Mesenchymal stem cell (in vitro differentiated cells and primary cell): Measurements from ENCODE around the gene TEF.
"Not testable (repeated sequence)": the region's sequence is repeated elsewhere in the genome, so short reads cannot be mapped to it uniquely, and the experiment has no call there.

Experiments used
- DNase-seq: peaks from one replicate; pipeline ENCODE4 v3.0.0-alpha.2; 2013
- H2AFZ ChIP-seq: one replicate; pipeline ENCODE4 v1.6.1; 2013; ENCODE audit warnings: low read depth, mild to moderate bottlenecking, control low read depth, inconsistent platforms, low read length, moderate library complexity
- H2AK5ac ChIP-seq: 2 replicates; pipeline ENCODE4 v1.6.1; 2013; ENCODE audit warnings: low read length, moderate library complexity, mild to moderate bottlenecking, inconsistent platforms; ENCODE audit not compliant: severe bottlenecking
- H2BK120ac ChIP-seq: one replicate; pipeline ENCODE4 v1.6.1; 2013; ENCODE audit warnings: low read depth, mild to moderate bottlenecking, inconsistent platforms, low read length, moderate library complexity
- H2BK12ac ChIP-seq, 2 experiments: one replicate each; pipeline ENCODE4 v1.6.1; 2013; ENCODE audit warnings: inconsistent platforms in 2 of 2, low read length in 2 of 2, mild to moderate bottlenecking in 2 of 2, moderate library complexity in 2 of 2, control low read depth in 1 of 2
- H2BK15ac ChIP-seq: one replicate; pipeline ENCODE4 v1.6.1; 2013; ENCODE audit warnings: mild to moderate bottlenecking, low read depth, inconsistent platforms; ENCODE audit not compliant: poor library complexity, severe bottlenecking
- H2BK5ac ChIP-seq: 2 replicates; pipeline ENCODE4 v1.6.1; 2013; ENCODE audit warnings: low read depth, mild to moderate bottlenecking, low read length, control low read depth, inconsistent platforms; ENCODE audit not compliant: poor library complexity, severe bottlenecking
- H3K14ac ChIP-seq, 2 experiments: one replicate each; pipeline ENCODE4 v1.6.1; 2013; ENCODE audit warnings: inconsistent platforms in 2 of 2, low read length in 2 of 2, control low read depth in 1 of 2, mild to moderate bottlenecking in 1 of 2, moderate library complexity in 1 of 2
- H3K18ac ChIP-seq, 2 experiments: one replicate each; pipeline ENCODE4 v1.6.1; 2013; ENCODE audit warnings: inconsistent platforms in 2 of 2, low read length in 2 of 2, control low read depth in 1 of 2, low read depth in 1 of 2, mild to moderate bottlenecking in 1 of 2
- H3K23ac ChIP-seq, 2 experiments: one replicate each; pipeline ENCODE4 v1.6.1; 2013; ENCODE audit warnings: inconsistent platforms in 2 of 2, low read length in 2 of 2, mild to moderate bottlenecking in 2 of 2, moderate library complexity in 2 of 2, control low read depth in 1 of 2
- H3K27ac ChIP-seq: 2 replicates; pipeline ENCODE4 v1.5.1; 2013; ENCODE audit warnings: mild to moderate bottlenecking, moderate library complexity, low read length, control low read depth, inconsistent platforms; ENCODE audit not compliant: poor library complexity, severe bottlenecking
- H3K27me3 ChIP-seq, 2 experiments: 2 replicates each; pipeline versions ENCODE4 v1.6.1 to v1.7.0; 2013; ENCODE audit warnings: low read length in 2 of 2, mild to moderate bottlenecking in 2 of 2, moderate library complexity in 2 of 2, control low read depth in 1 of 2, inconsistent platforms in 1 of 2; ENCODE audit not compliant: control insufficient read depth in 1 of 2, insufficient read depth in 1 of 2
- H3K36me3 ChIP-seq, 2 experiments: 2 replicates each; pipeline versions ENCODE4 v1.6.1 to v1.7.0; 2013; ENCODE audit warnings: low read length in 2 of 2, control low read depth in 1 of 2, inconsistent platforms in 1 of 2, low read depth in 1 of 2, mild to moderate bottlenecking in 1 of 2; ENCODE audit not compliant: insufficient read depth in 2 of 2, control insufficient read depth in 1 of 2
- H3K4ac ChIP-seq, 2 experiments: one replicate each; pipeline ENCODE4 v1.6.1; 2013; ENCODE audit warnings: inconsistent platforms in 2 of 2, low read length in 2 of 2, mild to moderate bottlenecking in 2 of 2, moderate library complexity in 2 of 2, control low read depth in 1 of 2, low read depth in 1 of 2
- H3K4me1 ChIP-seq: 2 replicates; pipeline ENCODE4 v1.6.1; 2013; ENCODE audit warnings: low read depth, low read length, control low read depth; ENCODE audit not compliant: control insufficient read depth, insufficient read depth
- H3K4me2 ChIP-seq: 2 replicates; pipeline ENCODE4 v1.6.1; 2013; ENCODE audit warnings: low read length, mild to moderate bottlenecking, inconsistent platforms; ENCODE audit not compliant: poor library complexity, severe bottlenecking
- H3K4me3 ChIP-seq, 2 experiments: 2 replicates each; pipeline versions ENCODE4 v1.5.1 to v1.7.0; 2013; ENCODE audit warnings: low read length in 2 of 2, mild to moderate bottlenecking in 2 of 2, control low read depth in 1 of 2, low read depth in 1 of 2; ENCODE audit not compliant: insufficient read depth in 1 of 2
- H3K79me1 ChIP-seq: replicated peaks from 2 replicates; pipeline ENCODE4 v1.6.1; 2013; ENCODE audit warnings: mild to moderate bottlenecking, control low read depth, low read length, inconsistent platforms; ENCODE audit not compliant: poor library complexity, severe bottlenecking
- H3K9ac ChIP-seq: 2 replicates; pipeline ENCODE4 v1.7.0; 2013; ENCODE audit warnings: mild to moderate bottlenecking, low read length, moderate library complexity
- H3K9me3 ChIP-seq: 2 replicates; pipeline ENCODE4 v1.7.0; 2013; ENCODE audit warnings: mild to moderate bottlenecking, low read length; ENCODE audit not compliant: control insufficient read depth
- H4K8ac ChIP-seq: one replicate; pipeline ENCODE4 v1.6.1; 2013; ENCODE audit warnings: inconsistent platforms, mild to moderate bottlenecking, low read length, moderate library complexity
- H4K91ac ChIP-seq: one replicate; pipeline ENCODE4 v1.6.1; 2013; ENCODE audit warnings: mild to moderate bottlenecking, low read length, inconsistent platforms
- WGBS: methylation state at CpG from one replicate; pipeline ENCODE4 v1.1.7; 2013; ENCODE audit warnings: mixed read lengths; 5-methylcytosine and 5-hydroxymethylcytosine counted together

Gene TEF

GRCh38 chr22:41402851-41403250 lies 21.1 kb downstream of the TEF start:
- not testable (repeated sequence) for H3K14ac ChIP-seq, H3K23ac ChIP-seq, H3K4me1 ChIP-seq, H3K4ac ChIP-seq, H2AK5ac ChIP-seq, H3K9me3 ChIP-seq, H2BK12ac ChIP-seq, H3K27ac ChIP-seq, H3K36me3 ChIP-seq, H2BK120ac ChIP-seq, H2BK5ac ChIP-seq, H3K79me1 ChIP-seq, H3K18ac ChIP-seq, H4K8ac ChIP-seq, H3K4me3 ChIP-seq, H3K4me2 ChIP-seq, H2BK15ac ChIP-seq, DNase-seq, H2AFZ ChIP-seq, H3K27me3 ChIP-seq, H4K91ac ChIP-seq
- 90% methylated on average over 14 of the region's 14 CpGs for WGBS
- H3K9ac ChIP-seq = peak overlapping the region; percentile 22

- no peak overlapping the region for H2AK5ac ChIP-seq
- H2BK15ac ChIP-seq = no peak overlapping the region
- 30% methylated on average over 17 of the region's 18 CpGs for WGBS
- no peak overlapping the region for H3K4me3 ChIP-seq
- H3K4ac ChIP-seq = no peak overlapping the region
- H3K4me1 ChIP-seq = peaks cover 5% of the 10 kb centered on the region
- H3K27me3 ChIP-seq = no peaks in the 10 kb centered on the region
- no peak overlapping the region for H3K27ac ChIP-seq
- H2BK5ac ChIP-seq = no peak overlapping the region
- H2BK12ac ChIP-seq = peak overlapping the region in 1 of 2 experiments; percentile 73
- no peaks in the 10 kb centered on the region for H3K79me1 ChIP-seq
- no peak overlapping the region for H3K14ac ChIP-seq
- H4K91ac ChIP-seq = no peak overlapping the region
- no peak overlapping the region for H3K4me2 ChIP-seq
- peak overlapping the region; percentile 76 for H4K8ac ChIP-seq
- peak overlapping the region in 1 of 2 experiments; percentile 46 for H3K18ac ChIP-seq
- H3K23ac ChIP-seq = no peak overlapping the region
- H3K36me3 ChIP-seq = no peaks in the 10 kb centered on the region
- H2AFZ ChIP-seq = peak overlapping the region; percentile 90
- no peaks in the 10 kb centered on the region for H3K9me3 ChIP-seq
- H2BK120ac ChIP-seq = no peak overlapping the region
- peak; percentile 86 for DNase-seq
- H3K9ac ChIP-seq = peak overlapping the region; percentile 39
Measured at GRCh38 chr22:41403532-41404318, 22.0 kb downstream of the TEF start.

GRCh38 chr22:41405588-41405987 lies 23.8 kb downstream of the TEF start:
- Histone ChIP-seq H2BK15ac (no peak overlapping the region), H3K18ac (no peak overlapping the region), H3K4me1 (peaks cover 8% of the 10 kb centered on the region), H3K27ac (no peak overlapping the region), H3K14ac (no peak overlapping the region), H3K4ac (no peak overlapping the region), H2BK5ac (no peak overlapping the region), H3K9ac (no peak overlapping the region), H2BK120ac (no peak overlapping the region), H3K4me3 (no peak overlapping the region), H2AK5ac (no peak overlapping the region), H4K91ac (no peak overlapping the region), H3K4me2 (no peak overlapping the region), H2AFZ (no peak overlapping the region), H2BK12ac (no peak overlapping the region), H3K79me1 (no peaks in the 10 kb centered on the region), H3K23ac (no peak overlapping the region), H3K27me3 (no peaks in the 10 kb centered on the region), H3K9me3 (no peaks in the 10 kb centered on the region), H3K36me3 (no peaks in the 10 kb centered on the region), H4K8ac (no peak overlapping the region)
- 92% methylated on average over 8 of the region's 8 CpGs for WGBS
- DNase-seq = no peak

- H3K4ac ChIP-seq = no peak overlapping the region
- H3K23ac ChIP-seq = no peak overlapping the region
- H4K8ac ChIP-seq = no peak overlapping the region
- H3K27ac ChIP-seq = no peak overlapping the region
- no peak overlapping the region for H3K14ac ChIP-seq
- H3K4me1 ChIP-seq = peaks cover 8% of the 10 kb centered on the region
- H3K36me3 ChIP-seq = no peaks in the 10 kb centered on the region
- no peak overlapping the region for H3K9ac ChIP-seq
- no peak overlapping the region for H3K4me2 ChIP-seq
- H3K4me3 ChIP-seq = no peak overlapping the region
- H2BK15ac ChIP-seq = no peak overlapping the region
- H3K18ac ChIP-seq = no peak overlapping the region
- no peak overlapping the region for H2AFZ ChIP-seq
- DNase-seq = no peak
- no peak overlapping the region for H4K91ac ChIP-seq
- no peak overlapping the region for H2AK5ac ChIP-seq
- no peaks in the 10 kb centered on the region for H3K79me1 ChIP-seq
- H2BK12ac ChIP-seq = no peak overlapping the region
- H3K27me3 ChIP-seq = no peaks in the 10 kb centered on the region
- no peak overlapping the region for H2BK120ac ChIP-seq
- H2BK5ac ChIP-seq = no peak overlapping the region
- no peaks in the 10 kb centered on the region for H3K9me3 ChIP-seq
Measured at GRCh38 chr22:41406410-41406809, 24.7 kb downstream of the TEF start.
